ENCODE measurements around the gene ACOT7. TPM values are rescaled to one million over a fixed set of nuclear protein-coding genes. Genes with fewer than 3 reads are reported as not detected.

Gene ACOT7
- polyA plus RNA-seq, 1 donor: 28.8 TPM

DNA sequence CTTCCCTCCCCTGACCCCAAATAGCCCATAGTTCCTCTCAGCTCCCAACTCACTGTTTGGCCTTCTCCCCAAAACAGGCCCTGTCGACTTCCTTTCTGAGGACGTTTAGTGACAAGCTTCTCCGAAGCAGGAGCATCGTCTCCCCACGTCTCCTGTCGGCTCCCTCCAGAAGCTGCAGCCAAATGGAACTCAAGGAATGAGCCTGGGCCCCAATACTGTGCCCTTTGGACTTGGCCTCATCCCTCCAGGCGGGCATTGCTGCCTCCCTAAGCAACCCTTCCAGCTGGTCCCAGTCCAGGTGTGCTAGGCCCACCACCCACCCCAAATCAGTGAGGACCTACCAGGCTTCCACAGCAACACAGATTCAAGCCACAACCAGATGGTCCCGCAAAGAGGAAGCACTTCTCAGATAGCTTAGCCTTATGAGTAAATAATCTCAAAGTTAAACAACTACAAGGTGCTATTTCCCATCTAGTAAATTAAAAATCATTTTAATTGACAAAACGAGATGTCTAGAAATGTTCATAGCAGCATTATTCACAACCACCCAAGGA is 33.0 kb downstream of the ACOT7 start:
- Histone ChIP-seq H3K27me3 (ENCODE audit: control insufficient read depth, insufficient read depth, low read length) (no peaks in the 10 kb centered on the region), H3K4me3 (ENCODE audit: low read length) (no peak overlapping the region), H3K9me3 (ENCODE audit: control insufficient read depth, low read depth, low read length) (peaks cover 9% of the 10 kb centered on the region), H3K4me1 (ENCODE audit: control insufficient read depth, insufficient read depth, low read length) (peaks cover 52% of the 10 kb centered on the region), H3K27ac (ENCODE audit: low read length) (peak overlapping the region; percentile 81), H3K36me3 (ENCODE audit: control insufficient read depth, insufficient read depth, low read length) (no peaks in the 10 kb centered on the region)
- peak; percentile 69 to 81 for DNase-seq
- 40% methylated on average over 1 of the region's 9 CpGs for WGBS (ENCODE audit: insufficient coverage, low lambda C conversion rate)

- Histone ChIP-seq H3K36me3 (ENCODE audit: control insufficient read depth, insufficient read depth, low read length) (no peaks in the 10 kb centered on the region), H3K27me3 (ENCODE audit: control insufficient read depth, insufficient read depth, low read length) (no peaks in the 10 kb centered on the region), H3K4me1 (ENCODE audit: control insufficient read depth, insufficient read depth, low read length) (peaks cover 52% of the 10 kb centered on the region), H3K27ac (ENCODE audit: low read length) (peak overlapping the region; percentile 81), H3K9me3 (ENCODE audit: control insufficient read depth, low read depth, low read length) (peaks cover 10% of the 10 kb centered on the region), H3K4me3 (ENCODE audit: low read length) (no peak overlapping the region)
- no peak for DNase-seq
- no CpG with 5 or more reads among the region's 9 CpGs for WGBS (ENCODE audit: insufficient coverage, low lambda C conversion rate)
Measured at GRCh38 chr1:6360117-6360496, 33.5 kb downstream of the ACOT7 start.

DNA sequence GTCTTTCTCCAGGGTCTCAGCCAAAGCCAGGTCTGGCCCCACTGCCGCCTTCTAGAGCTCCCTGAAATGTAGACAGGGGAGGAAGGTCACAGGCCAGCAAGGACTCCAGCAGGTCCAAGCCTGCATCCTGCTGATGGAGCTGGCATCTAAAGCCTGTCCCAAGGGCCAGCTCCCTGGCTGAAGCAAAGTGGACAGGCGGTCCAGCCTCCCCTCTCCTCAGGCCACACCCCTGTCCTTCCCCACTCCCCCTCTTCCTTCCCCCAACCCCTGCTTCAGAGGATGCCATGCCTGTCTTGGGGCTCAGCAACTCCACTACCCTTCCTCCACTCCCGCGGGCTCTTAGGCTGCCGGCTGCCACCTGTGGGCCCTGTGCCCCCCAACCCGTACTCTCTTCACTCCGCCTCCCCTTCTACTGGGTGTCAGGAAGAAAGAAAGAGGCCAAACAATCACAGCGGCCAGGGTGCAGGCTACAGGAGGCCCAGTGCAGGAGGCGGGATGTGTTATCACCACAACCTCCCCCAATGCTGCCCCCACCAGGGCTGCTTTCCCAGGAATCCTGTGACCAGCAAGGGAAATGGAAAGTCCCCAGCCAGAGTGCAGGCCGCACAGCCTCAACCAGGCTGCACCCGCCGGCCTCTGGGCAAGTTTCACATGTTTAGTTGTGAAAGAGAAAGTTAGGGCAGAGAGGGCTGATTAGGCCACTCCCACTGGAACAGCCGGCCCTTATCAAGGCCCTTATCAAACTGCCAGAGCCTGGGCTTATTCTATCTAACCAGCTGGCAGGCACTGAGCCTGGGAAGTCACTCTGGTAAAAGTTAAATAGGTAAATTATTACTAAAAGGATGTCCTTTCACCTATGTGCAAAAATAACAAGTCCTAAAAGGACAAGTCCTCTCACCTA is 34.1 kb downstream of the ACOT7 start:
- peaks cover 52% of the 10 kb centered on the region for H3K4me1 ChIP-seq (ENCODE audit: control insufficient read depth, insufficient read depth, low read length)
- no peak overlapping the region for H3K4me3 ChIP-seq (ENCODE audit: low read length)
- no CpG with 5 or more reads among the region's 13 CpGs for WGBS (ENCODE audit: insufficient coverage, low lambda C conversion rate)
- peak; percentile 92 to 96 for DNase-seq
- peaks cover 8% of the 10 kb centered on the region for H3K9me3 ChIP-seq (ENCODE audit: control insufficient read depth, low read depth, low read length)
- H3K27ac ChIP-seq (ENCODE audit: low read length): peak overlapping the region; percentile 81
- no peaks in the 10 kb centered on the region for H3K27me3 ChIP-seq (ENCODE audit: control insufficient read depth, insufficient read depth, low read length)
- no peaks in the 10 kb centered on the region for H3K36me3 ChIP-seq (ENCODE audit: control insufficient read depth, insufficient read depth, low read length)

DNA sequence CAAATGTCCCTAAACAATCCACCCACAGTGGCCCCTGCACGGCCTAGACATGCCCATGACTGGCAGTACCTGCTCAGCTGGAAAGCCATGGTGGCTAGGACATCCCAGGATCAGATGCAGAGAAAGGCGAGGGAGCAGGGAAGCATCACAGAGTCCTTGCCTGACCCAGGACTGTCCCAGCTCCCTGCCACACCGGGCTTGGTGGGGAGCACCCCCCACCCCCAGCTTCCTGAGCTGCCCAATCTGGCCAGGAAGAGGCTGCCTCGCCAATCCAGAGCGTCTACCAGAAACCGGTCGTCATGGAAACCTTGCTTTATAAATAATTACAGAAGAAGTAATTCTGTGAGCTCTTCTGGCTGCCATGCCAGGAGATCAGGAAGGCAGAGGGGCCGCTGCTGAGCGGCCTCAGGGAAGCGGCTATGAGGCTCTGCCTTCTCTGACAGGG is 34.8 kb downstream of the ACOT7 start:
- Histone ChIP-seq H3K9me3 (ENCODE audit: control insufficient read depth, low read depth, low read length) (peaks cover 6% of the 10 kb centered on the region), H3K4me1 (ENCODE audit: control insufficient read depth, insufficient read depth, low read length) (peaks cover 58% of the 10 kb centered on the region), H3K27ac (ENCODE audit: low read length) (peak overlapping the region; percentile 81), H3K4me3 (ENCODE audit: low read length) (no peak overlapping the region), H3K27me3 (ENCODE audit: control insufficient read depth, insufficient read depth, low read length) (no peaks in the 10 kb centered on the region), H3K36me3 (ENCODE audit: control insufficient read depth, insufficient read depth, low read length) (no peaks in the 10 kb centered on the region)
- WGBS (ENCODE audit: insufficient coverage, low lambda C conversion rate): no CpG with 5 or more reads among the region's 10 CpGs
- DNase-seq: peak; percentile 61 to 65

GRCh38 chr1:6358144-6358624 is 35.4 kb downstream of the ACOT7 start:
- no peak for DNase-seq
- Histone ChIP-seq H3K4me1 (ENCODE audit: control insufficient read depth, insufficient read depth, low read length) (peaks cover 64% of the 10 kb centered on the region), H3K4me3 (ENCODE audit: low read length) (no peak overlapping the region), H3K36me3 (ENCODE audit: control insufficient read depth, insufficient read depth, low read length) (no peaks in the 10 kb centered on the region), H3K9me3 (ENCODE audit: control insufficient read depth, low read depth, low read length) (peaks cover 3% of the 10 kb centered on the region), H3K27ac (ENCODE audit: low read length) (no peak overlapping the region), H3K27me3 (ENCODE audit: control insufficient read depth, insufficient read depth, low read length) (no peaks in the 10 kb centered on the region)
- no CpG with 5 or more reads among the region's 10 CpGs for WGBS (ENCODE audit: insufficient coverage, low lambda C conversion rate)

DNA sequence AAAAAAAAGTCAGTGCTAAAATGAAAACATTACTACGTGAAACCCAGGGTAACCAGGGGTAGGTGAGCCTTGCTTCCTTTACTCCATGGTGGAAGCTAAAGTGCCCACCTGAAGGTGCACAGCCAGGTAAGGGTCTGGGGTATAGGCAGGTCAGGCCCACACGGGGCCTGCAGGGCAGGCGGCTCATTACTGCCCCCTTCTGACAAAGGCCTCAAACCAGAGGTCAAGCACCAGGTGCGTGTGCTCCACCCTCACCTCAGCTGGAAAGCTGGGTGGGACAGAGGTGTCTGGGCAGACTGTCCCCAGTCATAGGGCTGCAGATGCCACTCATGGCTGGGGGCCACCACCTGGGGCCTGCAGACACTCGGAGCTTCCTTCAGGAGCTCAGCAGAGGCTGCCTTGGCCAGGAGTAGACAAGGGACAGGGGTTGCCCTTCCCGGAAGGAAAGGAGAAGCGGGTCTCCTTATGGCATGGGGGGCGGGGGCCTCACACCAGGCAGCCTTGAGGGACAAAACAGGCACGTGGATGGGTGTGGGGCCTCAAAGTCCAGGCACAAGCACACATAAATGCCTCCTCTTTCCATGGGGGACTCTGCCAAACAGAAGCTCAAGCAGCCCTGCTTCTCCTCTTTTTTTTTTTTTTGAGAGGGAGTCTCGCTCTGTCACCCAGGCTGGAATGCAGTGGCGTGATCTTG is 36.2 kb downstream of the ACOT7 start:
- no peak overlapping the region for H3K4me3 ChIP-seq (ENCODE audit: low read length)
- H3K9me3 ChIP-seq (ENCODE audit: control insufficient read depth, low read depth, low read length): peaks cover 3% of the 10 kb centered on the region
- no CpG with 5 or more reads among the region's 11 CpGs for WGBS (ENCODE audit: insufficient coverage, low lambda C conversion rate)
- no peak overlapping the region for H3K27ac ChIP-seq (ENCODE audit: low read length)
- no peaks in the 10 kb centered on the region for H3K36me3 ChIP-seq (ENCODE audit: control insufficient read depth, insufficient read depth, low read length)
- peaks cover 59% of the 10 kb centered on the region for H3K4me1 ChIP-seq (ENCODE audit: control insufficient read depth, insufficient read depth, low read length)
- DNase-seq: peak; percentile 57 to 74
- no peaks in the 10 kb centered on the region for H3K27me3 ChIP-seq (ENCODE audit: control insufficient read depth, insufficient read depth, low read length)

- Histone ChIP-seq H3K27ac (ENCODE audit: low read length) (no peak overlapping the region), H3K4me1 (ENCODE audit: control insufficient read depth, insufficient read depth, low read length) (peaks cover 45% of the 10 kb centered on the region)
Measured at GRCh38 chr1:6355621-6356020, 37.9 kb downstream of the ACOT7 start.

DNA sequence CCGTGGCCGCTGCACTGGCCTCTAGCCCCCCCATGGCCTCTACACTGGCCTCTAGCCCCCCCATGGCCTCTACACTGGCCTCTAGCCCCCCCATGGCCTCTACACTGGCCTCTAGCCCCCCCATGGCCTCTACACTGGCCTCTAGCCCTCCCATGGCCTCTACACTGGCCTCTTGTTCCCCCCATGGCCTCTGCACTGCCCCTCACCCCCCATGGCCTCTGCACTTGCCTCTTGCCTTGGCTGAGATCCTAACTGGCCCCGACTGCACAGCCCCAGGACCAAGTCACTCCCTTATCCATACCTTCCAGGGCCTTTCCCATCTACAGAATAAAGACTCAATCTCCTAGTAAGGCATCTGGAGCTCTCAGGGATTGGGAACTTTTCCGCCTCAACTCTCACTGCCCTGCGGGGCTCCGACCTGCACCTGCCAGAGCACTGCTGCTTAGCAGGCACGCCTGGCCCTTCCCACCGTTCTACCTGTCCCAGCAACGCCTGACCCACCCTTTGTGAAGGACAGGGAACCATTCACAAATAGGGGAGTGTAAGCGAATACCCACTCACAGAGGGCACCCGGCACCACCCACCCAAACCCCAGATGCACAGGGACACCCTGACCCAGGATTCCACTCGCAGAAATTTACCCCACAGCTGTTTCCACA is 38.8 kb downstream of the ACOT7 start:
- Histone ChIP-seq H3K27ac (ENCODE audit: low read length) (no peak overlapping the region), H3K9me3 (ENCODE audit: control insufficient read depth, low read depth, low read length) (peaks cover 3% of the 10 kb centered on the region), H3K27me3 (ENCODE audit: control insufficient read depth, insufficient read depth, low read length) (no peaks in the 10 kb centered on the region), H3K4me1 (ENCODE audit: control insufficient read depth, insufficient read depth, low read length) (peaks cover 37% of the 10 kb centered on the region), H3K36me3 (ENCODE audit: control insufficient read depth, insufficient read depth, low read length) (no peaks in the 10 kb centered on the region), H3K4me3 (ENCODE audit: low read length) (no peak overlapping the region)
- no peak for DNase-seq
- WGBS (ENCODE audit: insufficient coverage, low lambda C conversion rate): no CpG with 5 or more reads among the region's 12 CpGs

More at GRCh38 chr1:6355621-6356020, 37.9 kb downstream of the ACOT7 start:
- no peak for DNase-seq
- no peaks in the 10 kb centered on the region for H3K36me3 ChIP-seq (ENCODE audit: control insufficient read depth, insufficient read depth, low read length)
- no CpG with 5 or more reads among the region's 11 CpGs for WGBS (ENCODE audit: insufficient coverage, low lambda C conversion rate)
- H3K9me3 ChIP-seq (ENCODE audit: control insufficient read depth, low read depth, low read length): peaks cover 3% of the 10 kb centered on the region
- H3K27me3 ChIP-seq (ENCODE audit: control insufficient read depth, insufficient read depth, low read length): no peaks in the 10 kb centered on the region
- no peak overlapping the region for H3K4me3 ChIP-seq (ENCODE audit: low read length)

DNA sequence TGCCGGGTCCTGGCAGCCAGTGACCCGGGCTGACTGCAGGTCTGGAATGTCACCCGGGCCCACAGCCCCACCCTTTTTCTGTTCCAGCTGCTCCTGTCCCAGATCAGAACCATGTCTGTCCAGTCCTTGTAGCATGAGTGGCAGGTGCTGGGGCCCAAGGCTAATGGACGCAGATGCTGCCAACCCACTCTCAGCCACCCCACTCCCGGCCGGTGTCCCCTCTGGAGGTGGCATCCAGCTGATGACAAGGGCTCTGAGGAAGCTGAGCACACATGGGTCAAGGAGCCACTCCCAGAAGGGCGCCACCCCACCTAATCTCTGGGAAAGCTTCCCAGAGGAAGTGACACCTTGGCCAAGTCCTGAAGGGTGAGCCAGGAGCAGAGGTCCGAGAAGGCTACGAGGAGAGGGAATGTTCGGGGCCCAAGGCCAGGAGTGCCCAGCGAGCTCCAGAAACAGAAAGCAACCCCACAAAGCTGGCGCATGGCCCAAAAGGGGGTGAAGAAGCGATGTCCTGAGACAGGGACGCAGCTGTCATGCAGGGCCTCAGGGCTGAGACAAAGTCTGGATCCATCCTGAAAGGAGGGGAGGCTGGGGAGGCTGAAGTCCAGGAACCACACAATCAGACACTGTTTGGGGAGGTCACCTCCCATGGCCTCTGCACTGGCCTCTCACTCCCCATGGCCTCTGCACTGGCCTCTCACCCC is 39.5 kb downstream of the ACOT7 start:
- Histone ChIP-seq H3K27me3 (ENCODE audit: control insufficient read depth, insufficient read depth, low read length) (no peaks in the 10 kb centered on the region), H3K4me1 (ENCODE audit: control insufficient read depth, insufficient read depth, low read length) (peaks cover 31% of the 10 kb centered on the region), H3K36me3 (ENCODE audit: control insufficient read depth, insufficient read depth, low read length) (no peaks in the 10 kb centered on the region), H3K4me3 (ENCODE audit: low read length) (no peak overlapping the region), H3K9me3 (ENCODE audit: control insufficient read depth, low read depth, low read length) (peaks cover 3% of the 10 kb centered on the region), H3K27ac (ENCODE audit: low read length) (no peak overlapping the region)
- peak in 1 of 2 donors; percentile 46 for DNase-seq
- no CpG with 5 or more reads among the region's 14 CpGs for WGBS (ENCODE audit: insufficient coverage, low lambda C conversion rate)

All from large intestine (tissue), 3 donors.